ENCODE measurements around the gene CATSPERD. TPM values are rescaled to one million over a fixed set of nuclear protein-coding genes. Genes with fewer than 3 reads are reported as not detected.

CATSPERD gene
- total RNA-seq, 1 experiment from 2014 or later: not detected

DNA sequence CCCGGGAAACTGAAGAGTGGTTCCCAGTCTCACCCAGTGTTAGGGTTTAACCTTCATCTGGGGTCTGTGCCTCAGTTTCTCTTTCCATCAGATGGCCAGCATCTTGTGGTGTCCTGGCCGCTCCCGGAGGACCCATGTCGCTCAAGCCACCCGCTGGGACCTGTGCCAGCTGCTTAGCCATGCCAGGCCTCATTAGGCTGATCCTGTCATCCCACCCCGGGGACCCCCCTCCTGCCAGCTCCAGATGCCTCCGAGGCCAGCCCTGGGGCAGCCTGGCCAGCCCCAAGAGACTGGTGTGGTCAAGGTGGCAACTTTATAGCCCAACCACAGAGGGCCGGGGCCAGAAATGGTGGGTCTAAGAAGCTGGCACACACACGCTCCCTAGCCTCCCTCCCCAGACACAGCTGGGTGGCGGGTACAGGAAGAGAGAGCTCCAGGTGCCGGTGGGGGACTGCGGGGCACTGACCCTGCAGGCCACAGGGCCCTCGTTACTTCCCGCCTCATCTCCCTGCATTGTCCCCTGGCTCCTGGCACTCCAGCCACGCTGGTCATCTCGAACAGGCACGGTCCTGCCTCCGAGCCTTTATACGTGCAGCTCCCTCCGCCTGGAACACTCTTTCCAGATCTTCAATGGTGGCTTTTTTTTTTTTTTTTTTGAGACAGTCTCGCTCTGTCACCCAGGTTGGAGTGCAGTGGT lies 87.8 kb downstream of the CATSPERD start:
- no peaks in the 10 kb centered on the region for H3K9me2 ChIP-seq (replicated peaks; ENCODE audit: low read length)
- no peaks in the 10 kb centered on the region for H3F3A ChIP-seq (ENCODE audit: low read length, unreplicated experiment)
- no TSS peak for BruUV-seq (replicated peaks)
- no peak overlapping the region for H3K4me3 ChIP-seq (ENCODE audit: low read length)
- ATAC-seq (no peak), DNase-seq (no peak)
- no peak overlapping the region for H3K27ac ChIP-seq (ENCODE audit: low read length)
- ChIA-PET POLR2A (ENCODE audit: unreplicated experiment) (no interaction called here), CTCF (interaction anchor here (0.6 kb wide), 1 partner anchor 82 kb away, joined by 7 read pairs; no protein-coding TSS in a partner anchor)
- no peak overlapping the region for H2AFZ ChIP-seq (ENCODE audit: low read length)
- no peaks in the 10 kb centered on the region for H3K27me3 ChIP-seq (ENCODE audit: low read length)
- H3K79me2 ChIP-seq (ENCODE audit: low read length): no peaks in the 10 kb centered on the region
- H3K4me2 ChIP-seq (ENCODE audit: low read length): no peak overlapping the region
- no peaks in the 10 kb centered on the region for H3K9me3 ChIP-seq (ENCODE audit: low read length)
- TF ChIP-seq EZH2phosphoT487 (IDR thresholded peaks at IDR 0.05; ENCODE audit: borderline replicate concordance, low read length) (no peak), EZH2 (IDR thresholded peaks at IDR 0.05; ENCODE audit: low read length, unreplicated experiment) (no peak)
- TF ChIP-seq, protein P1, sequence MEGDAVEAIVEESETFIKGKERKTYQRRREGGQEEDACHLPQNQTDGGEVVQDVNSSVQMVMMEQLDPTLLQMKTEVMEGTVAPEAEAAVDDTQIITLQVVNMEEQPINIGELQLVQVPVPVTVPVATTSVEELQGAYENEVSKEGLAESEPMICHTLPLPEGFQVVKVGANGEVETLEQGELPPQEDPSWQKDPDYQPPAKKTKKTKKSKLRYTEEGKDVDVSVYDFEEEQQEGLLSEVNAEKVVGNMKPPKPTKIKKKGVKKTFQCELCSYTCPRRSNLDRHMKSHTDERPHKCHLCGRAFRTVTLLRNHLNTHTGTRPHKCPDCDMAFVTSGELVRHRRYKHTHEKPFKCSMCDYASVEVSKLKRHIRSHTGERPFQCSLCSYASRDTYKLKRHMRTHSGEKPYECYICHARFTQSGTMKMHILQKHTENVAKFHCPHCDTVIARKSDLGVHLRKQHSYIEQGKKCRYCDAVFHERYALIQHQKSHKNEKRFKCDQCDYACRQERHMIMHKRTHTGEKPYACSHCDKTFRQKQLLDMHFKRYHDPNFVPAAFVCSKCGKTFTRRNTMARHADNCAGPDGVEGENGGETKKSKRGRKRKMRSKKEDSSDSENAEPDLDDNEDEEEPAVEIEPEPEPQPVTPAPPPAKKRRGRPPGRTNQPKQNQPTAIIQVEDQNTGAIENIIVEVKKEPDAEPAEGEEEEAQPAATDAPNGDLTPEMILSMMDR (conservative IDR thresholded peaks at IDR 0.05; ENCODE audit: low read depth, low read length): no peak
- H3K36me3 ChIP-seq (ENCODE audit: low read depth, low read length): no peaks in the 10 kb centered on the region
- H3K4me1 ChIP-seq (ENCODE audit: insufficient read depth, low read length): peaks cover 12% of the 10 kb centered on the region
- intact Hi-C loops (cut with micrococcal nuclease): no loop called here
- no peak overlapping the region for H3K9ac ChIP-seq (ENCODE audit: low read length)
- no peaks in the 10 kb centered on the region for H4K20me1 ChIP-seq (ENCODE audit: low read length)

DNA sequence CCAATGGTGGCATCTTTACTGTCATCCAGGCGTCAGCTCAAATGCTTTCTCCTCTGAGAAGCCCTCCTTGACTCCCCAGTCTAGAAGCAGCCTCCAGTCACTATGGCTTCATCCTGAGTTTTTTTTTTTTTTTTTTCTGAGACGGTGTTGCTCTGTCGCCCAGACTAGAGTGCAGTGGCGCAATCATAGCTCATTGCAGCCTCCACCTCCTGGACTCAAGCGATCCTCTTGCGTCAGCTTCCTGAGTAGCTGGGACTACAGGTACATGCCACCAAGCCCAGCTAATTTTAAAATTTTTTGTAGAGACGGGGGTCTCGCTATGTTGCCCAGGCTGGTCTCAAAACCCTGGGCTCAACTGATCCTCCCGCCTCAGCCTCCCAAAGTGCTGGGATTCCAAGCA lies 88.6 kb downstream of the CATSPERD start:
- no peaks in the 10 kb centered on the region for H3K79me2 ChIP-seq (ENCODE audit: low read length)
- no peak overlapping the region for H3K4me2 ChIP-seq (ENCODE audit: low read length)
- ATAC-seq: no peak
- POLR2A ChIA-PET (ENCODE audit: unreplicated experiment): no interaction called here
- no peak overlapping the region for H2AFZ ChIP-seq (ENCODE audit: low read length)
- no peaks in the 10 kb centered on the region for H3K9me2 ChIP-seq (replicated peaks; ENCODE audit: low read length)
- H3K27ac ChIP-seq (ENCODE audit: low read length): no peak overlapping the region
- H3K4me1 ChIP-seq (ENCODE audit: insufficient read depth, low read length): peaks cover 6% of the 10 kb centered on the region; the same call in 1 of the 2 replicates
- no peaks in the 10 kb centered on the region for H4K20me1 ChIP-seq (ENCODE audit: low read length)
- intact Hi-C loops (cut with micrococcal nuclease): no loop called here
- no peaks in the 10 kb centered on the region for H3F3A ChIP-seq (ENCODE audit: low read length, unreplicated experiment)
- H3K36me3 ChIP-seq (ENCODE audit: low read depth, low read length): no peaks in the 10 kb centered on the region
- no peaks in the 10 kb centered on the region for H3K27me3 ChIP-seq (ENCODE audit: low read length)
- CTCF ChIA-PET: interaction anchor here (0.6 kb wide), 1 partner anchor 81 kb away, joined by 7 read pairs; no protein-coding TSS in a partner anchor
- H3K9me3 ChIP-seq (ENCODE audit: low read length): no peaks in the 10 kb centered on the region
- TF ChIP-seq, protein P1 (conservative IDR thresholded peaks at IDR 0.05; ENCODE audit: low read depth, low read length): no peak
- TF ChIP-seq EZH2 (IDR thresholded peaks at IDR 0.05; ENCODE audit: low read length, unreplicated experiment) (no peak), EZH2phosphoT487 (IDR thresholded peaks at IDR 0.05; ENCODE audit: borderline replicate concordance, low read length) (no peak)
- H3K9ac ChIP-seq (ENCODE audit: low read length): no peak overlapping the region
- BruUV-seq (replicated peaks): no TSS peak
- no peak overlapping the region for H3K4me3 ChIP-seq (ENCODE audit: low read length)
- no peak for DNase-seq

DNA sequence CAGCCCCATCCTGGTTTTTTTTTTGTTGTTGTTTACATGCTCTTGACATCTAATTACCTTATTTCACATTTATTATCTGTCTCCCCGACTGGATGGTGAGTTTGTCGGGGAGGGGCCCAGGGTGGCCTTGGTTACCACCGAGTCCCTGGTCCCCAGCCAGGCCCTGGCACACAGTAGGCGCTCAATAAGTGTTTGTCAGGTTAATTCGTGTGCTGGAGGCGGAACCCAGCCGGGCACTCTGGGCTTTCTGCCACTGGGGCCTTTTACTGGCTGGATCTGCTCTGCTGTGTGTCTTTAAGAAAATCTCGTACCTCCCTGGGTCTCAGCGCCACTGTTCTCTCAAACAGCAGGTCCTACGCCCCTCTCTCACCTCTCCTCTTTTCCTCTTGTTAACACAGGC lies 89.0 kb downstream of the CATSPERD start:
- Histone ChIP-seq H3K9me2 (replicated peaks; ENCODE audit: low read length) (no peaks in the 10 kb centered on the region), H3K4me1 (ENCODE audit: insufficient read depth, low read length) (peaks cover 2% of the 10 kb centered on the region; the same call in 1 of the 2 replicates), H3K4me2 (ENCODE audit: low read length) (no peak overlapping the region), H3K27me3 (ENCODE audit: low read length) (no peaks in the 10 kb centered on the region), H3K27ac (ENCODE audit: low read length) (no peak overlapping the region), H3K9me3 (ENCODE audit: low read length) (no peaks in the 10 kb centered on the region), H3K36me3 (ENCODE audit: low read depth, low read length) (no peaks in the 10 kb centered on the region), H3K79me2 (ENCODE audit: low read length) (no peaks in the 10 kb centered on the region), H2AFZ (ENCODE audit: low read length) (no peak overlapping the region), H4K20me1 (ENCODE audit: low read length) (no peaks in the 10 kb centered on the region), H3F3A (ENCODE audit: low read length, unreplicated experiment) (no peaks in the 10 kb centered on the region), H3K4me3 (ENCODE audit: low read length) (no peak overlapping the region), H3K9ac (ENCODE audit: low read length) (no peak overlapping the region)
- CTCF ChIA-PET: no interaction called here
- POLR2A ChIA-PET (ENCODE audit: unreplicated experiment): no interaction called here
- no peak for TF ChIP-seq EZH2 (IDR thresholded peaks at IDR 0.05; ENCODE audit: low read length, unreplicated experiment)
- no peak for TF ChIP-seq EZH2phosphoT487 (IDR thresholded peaks at IDR 0.05; ENCODE audit: borderline replicate concordance, low read length)
- TF ChIP-seq, protein P1 (conservative IDR thresholded peaks at IDR 0.05; ENCODE audit: low read depth, low read length): no peak
- DNase-seq: no peak
- BruUV-seq (replicated peaks): no TSS peak
- ATAC-seq: no peak
- intact Hi-C loops (cut with micrococcal nuclease): no loop called here
